Measurements from ENCODE around the gene TGFBR2. TPM values are rescaled to one million over a fixed set of nuclear protein-coding genes. Genes with fewer than 3 reads are reported as not detected.

Gene TGFBR2
- total RNA-seq, 1 experiment from 2014 or later: 16.1 TPM

DNA sequence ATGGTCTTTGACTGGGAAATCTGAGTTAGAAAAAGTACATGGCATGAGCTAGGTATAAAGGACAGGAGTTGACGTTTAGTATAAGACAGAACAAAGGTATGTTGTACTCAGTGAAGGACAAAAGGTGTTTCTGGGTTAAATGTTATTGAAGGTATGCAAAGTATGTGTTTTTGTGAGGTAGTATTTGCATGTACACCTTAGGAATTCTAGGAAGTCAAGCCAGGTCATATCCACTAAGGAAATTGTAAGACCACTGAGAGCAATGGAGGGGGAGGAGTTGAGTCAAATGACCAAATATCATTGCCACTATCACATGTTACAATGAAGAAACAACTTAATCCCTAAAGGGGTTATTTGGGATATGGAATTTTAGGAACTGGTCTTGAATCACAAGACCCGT is 24.4 kb upstream of the TGFBR2 start:
- intact Hi-C loops (cut with micrococcal nuclease; ENCODE audit: unreplicated experiment): no loop called here
- no TSS peak for BruUV-seq (replicated peaks)

DNA sequence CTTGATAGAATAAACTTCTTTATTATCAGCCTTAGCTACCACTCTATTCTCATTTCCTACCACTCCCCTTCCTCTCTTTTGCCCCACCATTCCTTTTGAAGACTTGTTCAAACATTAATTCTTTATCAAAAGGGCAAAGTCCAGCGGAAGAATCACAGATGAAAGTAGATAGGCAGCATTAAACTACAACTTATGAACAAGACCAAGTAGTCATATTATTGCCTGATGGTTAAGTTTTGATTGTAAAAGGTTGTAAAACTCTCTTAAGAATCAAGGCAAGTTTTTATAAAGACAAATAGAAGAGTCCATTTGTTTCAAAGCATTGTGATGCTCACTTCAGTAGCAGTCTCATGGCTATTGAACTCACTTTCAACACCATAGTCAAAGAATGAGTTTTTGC is 22.4 kb upstream of the TGFBR2 start:
- POLR2A ChIA-PET (ENCODE audit: low non-redundant PET): interaction anchor here (0.6 kb wide), 1 partner anchor 810 kb away, joined by 3 read pairs; no protein-coding TSS in a partner anchor
- H3K27me3 ChIP-seq (replicated peaks; ENCODE audit: insufficient read depth, low read depth, low read length, poor library complexity): no peaks in the 10 kb centered on the region

More for the DNA sequence above, 24.4 kb upstream of the TGFBR2 start:
- Histone ChIP-seq H3K27ac (ENCODE audit: low read depth, low read length, poor library complexity, severe bottlenecking) (no peak overlapping the region), H3K9me3 (ENCODE audit: low read depth, low read length, poor library complexity, severe bottlenecking) (no peaks in the 10 kb centered on the region), H3K4me3 (ENCODE audit: low read depth, low read length, poor library complexity, severe bottlenecking) (no peak overlapping the region), H3K4me1 (ENCODE audit: insufficient read depth, low read length, poor library complexity, severe bottlenecking) (no peaks in the 10 kb centered on the region), H3K36me3 (ENCODE audit: insufficient read depth, low read length, poor library complexity, severe bottlenecking) (no peaks in the 10 kb centered on the region), H3K27me3 (replicated peaks; ENCODE audit: insufficient read depth, low read depth, low read length, poor library complexity) (no peaks in the 10 kb centered on the region)
- TF ChIP-seq, protein P1, sequence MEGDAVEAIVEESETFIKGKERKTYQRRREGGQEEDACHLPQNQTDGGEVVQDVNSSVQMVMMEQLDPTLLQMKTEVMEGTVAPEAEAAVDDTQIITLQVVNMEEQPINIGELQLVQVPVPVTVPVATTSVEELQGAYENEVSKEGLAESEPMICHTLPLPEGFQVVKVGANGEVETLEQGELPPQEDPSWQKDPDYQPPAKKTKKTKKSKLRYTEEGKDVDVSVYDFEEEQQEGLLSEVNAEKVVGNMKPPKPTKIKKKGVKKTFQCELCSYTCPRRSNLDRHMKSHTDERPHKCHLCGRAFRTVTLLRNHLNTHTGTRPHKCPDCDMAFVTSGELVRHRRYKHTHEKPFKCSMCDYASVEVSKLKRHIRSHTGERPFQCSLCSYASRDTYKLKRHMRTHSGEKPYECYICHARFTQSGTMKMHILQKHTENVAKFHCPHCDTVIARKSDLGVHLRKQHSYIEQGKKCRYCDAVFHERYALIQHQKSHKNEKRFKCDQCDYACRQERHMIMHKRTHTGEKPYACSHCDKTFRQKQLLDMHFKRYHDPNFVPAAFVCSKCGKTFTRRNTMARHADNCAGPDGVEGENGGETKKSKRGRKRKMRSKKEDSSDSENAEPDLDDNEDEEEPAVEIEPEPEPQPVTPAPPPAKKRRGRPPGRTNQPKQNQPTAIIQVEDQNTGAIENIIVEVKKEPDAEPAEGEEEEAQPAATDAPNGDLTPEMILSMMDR (conservative IDR thresholded peaks at IDR 0.05; ENCODE audit: low read depth, low read length): no peak
- TF ChIP-seq EZH2 (IDR thresholded peaks at IDR 0.05; ENCODE audit: borderline replicate concordance, low read depth, low read length, poor library complexity, severe bottlenecking): no peak
- ChIA-PET CTCF (no interaction called here), POLR2A (ENCODE audit: low non-redundant PET) (no interaction called here)
- no peak for DNase-seq (ENCODE audit: low spot score)

DNA sequence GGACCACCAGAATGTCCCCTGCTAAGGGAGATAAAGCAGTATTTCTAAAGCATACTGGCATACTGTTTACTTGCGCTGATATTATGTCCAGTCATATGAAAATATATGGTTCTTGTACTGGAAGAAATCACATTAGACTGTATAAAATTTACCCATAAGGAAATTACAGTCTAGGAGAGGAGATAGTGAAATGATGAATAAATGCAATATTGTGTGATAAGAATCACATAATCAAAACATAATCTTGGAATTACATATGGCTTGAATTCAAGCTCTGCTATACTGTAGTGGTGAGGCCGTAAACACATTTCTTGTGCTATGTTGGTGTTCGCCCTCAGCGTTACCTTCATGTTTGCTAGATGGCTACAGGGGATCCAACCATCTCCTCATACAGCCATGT is 20.7 kb upstream of the TGFBR2 start:
- Histone ChIP-seq H3K27me3 (replicated peaks; ENCODE audit: insufficient read depth, low read depth, low read length, poor library complexity) (no peaks in the 10 kb centered on the region), H3K4me3 (ENCODE audit: low read depth, low read length, poor library complexity, severe bottlenecking) (no peak overlapping the region), H3K9me3 (ENCODE audit: low read depth, low read length, poor library complexity, severe bottlenecking) (no peaks in the 10 kb centered on the region), H3K36me3 (ENCODE audit: insufficient read depth, low read length, poor library complexity, severe bottlenecking) (no peaks in the 10 kb centered on the region), H3K27ac (ENCODE audit: low read depth, low read length, poor library complexity, severe bottlenecking) (no peak overlapping the region), H3K4me1 (ENCODE audit: insufficient read depth, low read length, poor library complexity, severe bottlenecking) (no peaks in the 10 kb centered on the region)
- ChIA-PET CTCF (no interaction called here), POLR2A (ENCODE audit: low non-redundant PET) (no interaction called here)
- no peak for TF ChIP-seq EZH2 (IDR thresholded peaks at IDR 0.05; ENCODE audit: borderline replicate concordance, low read depth, low read length, poor library complexity, severe bottlenecking)
- TF ChIP-seq, protein P1 (conservative IDR thresholded peaks at IDR 0.05; ENCODE audit: low read depth, low read length): no peak
- intact Hi-C loops (cut with micrococcal nuclease; ENCODE audit: unreplicated experiment): no loop called here
- no peak for DNase-seq (ENCODE audit: low spot score)
- BruUV-seq (replicated peaks): no TSS peak

More for the DNA sequence above, 22.4 kb upstream of the TGFBR2 start:
- BruUV-seq (replicated peaks): no TSS peak
- Histone ChIP-seq H3K36me3 (ENCODE audit: insufficient read depth, low read length, poor library complexity, severe bottlenecking) (no peaks in the 10 kb centered on the region), H3K27ac (ENCODE audit: low read depth, low read length, poor library complexity, severe bottlenecking) (no peak overlapping the region), H3K4me1 (ENCODE audit: insufficient read depth, low read length, poor library complexity, severe bottlenecking) (no peaks in the 10 kb centered on the region), H3K4me3 (ENCODE audit: low read depth, low read length, poor library complexity, severe bottlenecking) (no peak overlapping the region), H3K9me3 (ENCODE audit: low read depth, low read length, poor library complexity, severe bottlenecking) (no peaks in the 10 kb centered on the region)
- TF ChIP-seq, protein P1 (conservative IDR thresholded peaks at IDR 0.05; ENCODE audit: low read depth, low read length): no peak
- TF ChIP-seq EZH2 (IDR thresholded peaks at IDR 0.05; ENCODE audit: borderline replicate concordance, low read depth, low read length, poor library complexity, severe bottlenecking): no peak
- intact Hi-C loops (cut with micrococcal nuclease; ENCODE audit: unreplicated experiment): no loop called here
- DNase-seq (ENCODE audit: low spot score): no peak
- CTCF ChIA-PET: no interaction called here
